K562 treated with DMSO at 1 percent for 24 hours (cell line): ENCODE results near the gene TM2D1. TPM values are rescaled to one million over a fixed set of nuclear protein-coding genes. Genes with fewer than 3 reads are reported as not detected.

ENCODE experiments used
- total RNA-seq: library from RNA; unstranded; fragments of 300-600 nt; gene quantifications from 2 replicates; pipeline ENCODE4 v1.2.3, GENCODE V29; 2022; ENCODE audit warnings: low read depth; ENCODE audit not compliant: insufficient read depth

Gene TM2D1
- total RNA-seq: 19.9 and 26.4 TPM in 2 replicates

DNA sequence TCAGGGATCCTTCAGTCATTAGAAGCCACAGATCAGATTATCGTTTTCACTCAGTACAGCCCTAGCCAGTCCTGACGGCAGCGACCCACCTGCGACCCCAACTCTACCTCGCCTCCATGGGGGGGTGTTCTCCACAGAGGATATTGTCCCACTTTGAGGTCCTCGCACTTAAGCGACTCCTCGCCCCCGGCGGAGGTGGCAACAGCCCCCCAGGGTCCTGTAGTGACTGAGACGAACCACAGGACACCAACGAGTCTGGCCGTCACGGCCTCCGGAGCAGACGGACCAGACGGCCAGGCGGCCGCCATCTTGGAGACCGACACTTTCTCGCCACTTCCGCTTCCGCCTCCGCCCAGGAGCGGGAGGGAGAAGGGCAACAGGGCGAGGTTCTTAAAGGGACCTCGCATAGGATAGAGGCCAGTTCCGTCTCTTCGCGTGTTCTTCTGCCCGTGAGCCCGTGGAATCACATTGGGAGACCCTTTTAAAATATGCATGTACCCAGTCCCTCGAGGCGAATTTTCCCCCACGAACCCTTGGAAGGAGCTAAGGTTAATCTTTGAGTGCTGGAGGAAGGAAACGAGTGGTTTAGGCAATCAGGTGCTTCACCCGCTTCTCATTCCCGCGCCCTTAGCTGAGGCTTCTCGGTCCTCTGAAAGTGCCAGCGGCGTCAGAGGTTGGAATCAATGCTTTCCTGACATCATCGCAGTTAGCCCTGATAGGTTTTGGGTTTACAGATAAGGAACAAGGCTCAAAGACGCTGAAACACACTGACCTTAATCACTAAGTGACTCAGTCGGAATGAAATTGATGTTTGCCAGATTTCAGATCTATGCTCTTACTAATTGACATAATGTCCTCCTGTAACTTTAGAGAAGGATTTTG lies at the start of gene TM2D1:
TM2D1 (minus strand) TSS at position 329 of the 882 bp plus-strand sequence; CDS start at position 308, 21 bp downstream.

DNA sequence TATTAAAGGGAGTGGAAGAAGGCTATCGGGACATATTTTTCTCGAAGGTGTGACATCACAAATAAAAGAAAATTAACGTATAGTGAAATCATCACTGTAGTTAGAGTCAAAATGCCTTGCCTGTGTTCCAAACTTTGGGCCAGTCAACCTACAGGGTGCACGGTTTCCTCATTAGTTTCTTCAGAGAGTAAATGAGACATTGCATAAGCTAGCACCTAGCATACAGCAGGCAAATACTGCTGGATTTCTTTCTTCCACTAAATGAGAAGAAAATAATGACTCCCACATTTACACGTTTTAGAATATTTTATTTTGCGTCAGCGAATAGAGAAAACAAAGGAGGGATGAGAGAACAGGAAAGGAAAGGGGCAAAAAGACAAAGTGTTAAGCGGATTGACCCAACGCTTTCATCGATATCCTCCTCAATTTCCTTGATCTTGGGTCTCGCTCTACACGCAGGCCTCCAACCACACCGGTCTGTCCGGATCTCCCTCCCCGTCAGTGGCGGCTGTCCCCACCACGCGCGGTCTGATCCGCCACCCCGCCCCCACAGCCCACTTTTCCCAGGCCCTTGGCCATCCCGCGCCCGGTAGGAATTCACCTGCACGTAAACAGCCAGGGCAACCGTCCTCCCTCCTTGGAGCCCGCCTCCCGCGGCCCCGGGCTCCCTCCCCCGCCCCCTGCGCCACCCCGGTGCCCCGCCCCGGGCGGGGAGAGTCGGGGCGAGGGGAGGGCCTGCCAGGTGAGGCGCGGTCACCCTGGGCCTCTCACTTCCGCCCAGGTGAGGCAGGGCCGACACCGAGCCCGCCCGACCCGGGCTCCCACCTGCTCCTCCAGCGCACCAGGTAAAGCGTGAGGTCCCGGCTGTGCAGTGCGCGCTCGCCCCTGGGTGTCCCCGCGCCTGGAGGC lies 17.0 kb upstream of the TM2D1 start, which contains the start of gene PATJ:
PATJ (plus strand) TSS at position 770 of the 909 bp plus-strand sequence. CDS start 20,413 bp downstream, outside the sequence.

Other genes starting within 250 kb of the TM2D1 start
- gene PATJ, start 17.3 kb upstream of the TM2D1 start, total RNA-seq: not detected in 2 replicates